ENCODE measurements around the gene SLC4A5. TPM values are rescaled to one million over a fixed set of nuclear protein-coding genes. Genes with fewer than 3 reads are reported as not detected.
"Not testable (repeated sequence)": the region's sequence is repeated elsewhere in the genome, so short reads cannot be mapped to it uniquely, and the experiment has no call there.

Gene SLC4A5
- total and polyA plus RNA-seq, 8 donors, result 0.12 to 4.8 (median 0.58) TPM; not detected in 1

- peaks cover 9 to 45% (median 25%) of the 10 kb centered on the region in 4 donors for H3K36me3 ChIP-seq
- DNase-seq, result no peak
- WGBS, 5 donors, result 95 to 98% (median 97%) methylated on average over 6 of the region's 6 CpGs
- peaks cover 0 to 5% (median 3%) of the 10 kb centered on the region in 4 donors for H3K4me1 ChIP-seq
- intact Hi-C loops (cut with DNase I; ENCODE audit: low total_unique reads), result no loop called here
- no peaks in the 10 kb centered on the region for H3K9me3 ChIP-seq
- TF ChIP-seq POLR2AphosphoS5 (IDR thresholded peaks at IDR 0.05), result no peak
- TF ChIP-seq CTCF (IDR thresholded peaks at IDR 0.05), result no peak
- no peak for TF ChIP-seq EP300 (IDR thresholded peaks at IDR 0.05)
- no peak for TF ChIP-seq POLR2A (IDR thresholded peaks at IDR 0.05)
- no peak overlapping the region for H3K4me3 ChIP-seq
- no peaks in the 10 kb centered on the region for H3K27me3 ChIP-seq
- H3K27ac ChIP-seq, result no peak overlapping the region
Observed at GRCh38 chr2:74221091-74221490, 122.1 kb downstream of the SLC4A5 start.

- Histone ChIP-seq H3K27ac (no peak overlapping the region), H3K4me3 (no peak overlapping the region), H3K9me3 (no peaks in the 10 kb centered on the region), H3K27me3 (no peaks in the 10 kb centered on the region), H3K4me1 (no peaks in the 10 kb centered on the region), H3K36me3 (peaks cover 15 to 56% (median 35%) of the 10 kb centered on the region in 4 donors)
- WGBS, 5 donors, result 88 to 94% (median 92%) methylated on average over 5 of the region's 5 CpGs
- intact Hi-C loops (cut with DNase I; ENCODE audit: low total_unique reads), result no loop called here
- TF ChIP-seq EP300 (IDR thresholded peaks at IDR 0.05) (no peak), CTCF (IDR thresholded peaks at IDR 0.05) (no peak), POLR2A (IDR thresholded peaks at IDR 0.05) (no peak), POLR2AphosphoS5 (IDR thresholded peaks at IDR 0.05) (no peak)
- DNase-seq, result no peak
Observed at GRCh38 chr2:74219846-74220486, 123.2 kb downstream of the SLC4A5 start.

GRCh38 chr2:74216642-74217041, 126.6 kb downstream of the SLC4A5 start:
- H3K4me1 ChIP-seq, result no peaks in the 10 kb centered on the region
- no peak for DNase-seq
- H3K4me3 ChIP-seq, result no peak overlapping the region
- no peaks in the 10 kb centered on the region for H3K27me3 ChIP-seq
- WGBS, 5 donors, result 79 to 93% (median 90%) methylated on average over 2 of the region's 2 CpGs
- H3K36me3 ChIP-seq, result peaks cover 21 to 89% (median 65%) of the 10 kb centered on the region in 4 donors
- no peak overlapping the region for H3K27ac ChIP-seq
- intact Hi-C loops (cut with DNase I; ENCODE audit: low total_unique reads), result no loop called here
- no peaks in the 10 kb centered on the region for H3K9me3 ChIP-seq
- TF ChIP-seq POLR2A (IDR thresholded peaks at IDR 0.05), result no peak
- TF ChIP-seq EP300 (IDR thresholded peaks at IDR 0.05), result no peak
- TF ChIP-seq POLR2AphosphoS5 (IDR thresholded peaks at IDR 0.05), result no peak
- TF ChIP-seq CTCF (IDR thresholded peaks at IDR 0.05), result no peak

GRCh38 chr2:74215771-74216170, 127.4 kb downstream of the SLC4A5 start:
- H3K27ac ChIP-seq; H3K4me1 ChIP-seq; intact Hi-C loops (cut with DNase I; ENCODE audit: low total_unique reads); H3K27me3 ChIP-seq; H3K4me3 ChIP-seq; DNase-seq; H3K9me3 ChIP-seq: not testable (repeated sequence)
- H3K36me3 ChIP-seq, result peaks cover 21 to 91% (median 69%) of the 10 kb centered on the region in 4 donors
- WGBS, 5 donors, result 92 to 96% (median 95%) methylated on average over 6 of the region's 6 CpGs

- TF ChIP-seq EP300 (IDR thresholded peaks at IDR 0.05) (no peak), CTCF (IDR thresholded peaks at IDR 0.05) (no peak), POLR2AphosphoS5 (IDR thresholded peaks at IDR 0.05) (no peak), POLR2A (IDR thresholded peaks at IDR 0.05) (no peak)
- Histone ChIP-seq H3K27ac (no peak overlapping the region), H3K4me1 (no peaks in the 10 kb centered on the region), H3K9me3 (no peaks in the 10 kb centered on the region), H3K4me3 (no peak overlapping the region), H3K27me3 (no peaks in the 10 kb centered on the region), H3K36me3 (peaks cover 36 to 98% (median 94%) of the 10 kb centered on the region in 4 donors)
- 75 to 90% (median 81%) methylated on average over 3 of the region's 3 CpGs for WGBS, 5 donors
- intact Hi-C loops (cut with DNase I; ENCODE audit: low total_unique reads), result no loop called here
- DNase-seq, result no peak
Observed at GRCh38 chr2:74212702-74213410, 130.4 kb downstream of the SLC4A5 start.
